HEK293T (cell line): Measurements from ENCODE around the gene SLC2A13.
A peak's percentile ranks its signal among the peaks of the same experiment; 100 is the strongest.

Experiments used
- CTCF ChIA-PET: fragments of 350-600 bp; formaldehyde crosslinking; extraction: SDS; loops from one replicate; lab custom pipeline; 2021; ENCODE audit warnings: antibody characterized with exemption, inconsistent platforms; lab: Yijun Ruan, JAX
- POLR2A ChIA-PET: fragments of 350-600 bp; formaldehyde crosslinking; extraction: SDS; loops from one replicate; lab custom pipeline; 2020; ENCODE audit warnings: antibody characterized with exemption, inconsistent platforms; lab: Yijun Ruan, JAX
- DNase-seq: peaks from one replicate; pipeline ENCODE4 v3.0.0; 2012; ENCODE audit warnings: mixed read lengths; ENCODE audit errors: extremely low spot score
- ARNT ChIP-seq: fragments of 450-650 bp; IDR thresholded peaks from 2 replicates; pipeline ENCODE4 v1.6.1; 2017; ENCODE audit warnings: mild to moderate bottlenecking
- BHLHE40 ChIP-seq: fragments of 450-650 bp; IDR thresholded peaks from 2 replicates; pipeline ENCODE4 v1.6.1; 2016; ENCODE audit warnings: mild to moderate bottlenecking, moderate library complexity, borderline replicate concordance
- CTBP1 ChIP-seq: fragments of 450-650 bp; IDR thresholded peaks from 2 replicates; pipeline ENCODE4 v1.6.1; 2016; ENCODE audit warnings: borderline replicate concordance
- ELF4 ChIP-seq: fragments of 450-650 bp; IDR thresholded peaks from 2 replicates; pipeline ENCODE4 v1.6.1; 2017; ENCODE audit warnings: antibody characterized with exemption
- FOXA1 ChIP-seq: fragments of 450-650 bp; IDR thresholded peaks from 2 replicates; pipeline ENCODE4 v1.6.1; 2016; ENCODE audit warnings: mild to moderate bottlenecking
- FOXK2 ChIP-seq: fragments of 450-650 bp; IDR thresholded peaks from 2 replicates; pipeline ENCODE4 v1.6.1; 2016; ENCODE audit warnings: mild to moderate bottlenecking
- FOXM1 ChIP-seq: fragments of 450-650 bp; IDR thresholded peaks from 2 replicates; pipeline ENCODE4 v1.6.1; 2017; ENCODE audit warnings: mild to moderate bottlenecking, borderline replicate concordance
- HDGF ChIP-seq: fragments of 450-650 bp; IDR thresholded peaks from 2 replicates; pipeline ENCODE4 v1.6.1; 2017; ENCODE audit warnings: antibody characterized with exemption, borderline replicate concordance
- L3MBTL2 ChIP-seq: fragments of 450-650 bp; conservative IDR thresholded peaks from 2 replicates; pipeline ENCODE4 v1.6.1; 2016; ENCODE audit warnings: mild to moderate bottlenecking
- LEF1 ChIP-seq: fragments of 450-650 bp; IDR thresholded peaks from 2 replicates; pipeline ENCODE4 v1.6.1; 2017; ENCODE audit warnings: mild to moderate bottlenecking, borderline replicate concordance
- NFRKB ChIP-seq: fragments of 450-650 bp; IDR thresholded peaks from 2 replicates; pipeline ENCODE4 v1.6.1; 2016; ENCODE audit warnings: mild to moderate bottlenecking, moderate library complexity
- PKNOX1 ChIP-seq: fragments of 450-650 bp; IDR thresholded peaks from 2 replicates; pipeline ENCODE4 v1.6.1; 2016
- SP1 ChIP-seq: fragments of 450-650 bp; IDR thresholded peaks from 2 replicates; pipeline ENCODE4 v1.6.1; 2017
- SUZ12 ChIP-seq: fragments of 450-650 bp; IDR thresholded peaks from 2 replicates; pipeline ENCODE4 v1.6.1; 2016; ENCODE audit warnings: mild to moderate bottlenecking
- TARDBP ChIP-seq: fragments of 450-650 bp; IDR thresholded peaks from 2 replicates; pipeline ENCODE4 v1.6.1; 2016
- ZNF384 ChIP-seq: fragments of 450-650 bp; IDR thresholded peaks from 2 replicates; pipeline ENCODE4 v1.6.1; 2016

The SLC2A13 gene

GRCh38 chr12:40105515-40106201 is at the start of gene SLC2A13:
TSS of gene SLC2A13 (minus strand) at chr12:40106081. CDS start at chr12:40105808, 273 bp downstream.
- DNase-seq: peak; percentile 87
- ChIA-PET CTCF (interaction anchor here (1.0 to 1.5 kb wide), 3 partner anchors 12 to 94 kb away, joined by 3 to 6 read pairs (median 4); no protein-coding TSS in a partner anchor), POLR2A (interaction anchor here (1.1 to 1.3 kb wide), 2 partner anchors 42 to 94 kb away, joined by 4 to 5 read pairs; no protein-coding TSS in a partner anchor)
- TF ChIP-seq SUZ12: no peak
- no peak for TF ChIP-seq FOXM1
- no peak for TF ChIP-seq ZNF384
- no peak for TF ChIP-seq L3MBTL2

- TF ChIP-seq SUZ12 (no peak), CTBP1 (no peak), ARNT (no peak), HDGF (no peak), L3MBTL2 (no peak), ELF4 (no peak), TARDBP (no peak), PKNOX1 (no peak), FOXM1 (no peak), FOXK2 (no peak), ZNF384 (no peak), NFRKB (no peak), LEF1 (no peak), FOXA1 (no peak), BHLHE40 (no peak), SP1 (no peak)
- POLR2A ChIA-PET: no interaction called here
These were observed 48.5 kb upstream of the SLC2A13 start for GRCh38 chr12:40154381-40154780.

GRCh38 chr12:40153432-40153831 is 47.6 kb upstream of the SLC2A13 start:
- CTCF ChIA-PET: no interaction called here
- no peak for DNase-seq
- POLR2A ChIA-PET: no interaction called here
- TF ChIP-seq SP1 (no peak), L3MBTL2 (no peak), ELF4 (no peak), FOXK2 (no peak)

More at GRCh38 chr12:40154381-40154780, 48.5 kb upstream of the SLC2A13 start:
- CTCF ChIA-PET: no interaction called here
- DNase-seq: no peak

GRCh38 chr12:40152783-40153383 is 47.0 kb upstream of the SLC2A13 start:
- CTCF ChIA-PET: no interaction called here
- TF ChIP-seq ARNT (no peak), ELF4 (no peak), ZNF384 (no peak), L3MBTL2 (no peak), SP1 (no peak), PKNOX1 (no peak), CTBP1 (no peak)
- peak; percentile 9 for DNase-seq
- POLR2A ChIA-PET: no interaction called here

GRCh38 chr12:40149673-40150260 is 43.9 kb upstream of the SLC2A13 start:
- ChIA-PET POLR2A (no interaction called here), CTCF (no interaction called here)
- TF ChIP-seq ARNT (no peak), L3MBTL2 (no peak), BHLHE40 (no peak), FOXM1 (no peak), CTBP1 (no peak)
- DNase-seq: no peak

GRCh38 chr12:40146800-40147797 is 41.2 kb upstream of the SLC2A13 start:
- DNase-seq: no peak
- ChIA-PET POLR2A (interaction anchor here (1.5 kb wide), 1 partner anchor 41 kb away, joined by 4 read pairs; the partner anchor contains the start of gene SLC2A13), CTCF (no interaction called here)
- no peak for TF ChIP-seq SP1
- no peak for TF ChIP-seq SUZ12
- TF ChIP-seq NFRKB: no peak
- TF ChIP-seq ELF4: no peak
- TF ChIP-seq CTBP1: no peak
- TF ChIP-seq FOXA1: no peak
- TF ChIP-seq ARNT: no peak
- TF ChIP-seq LEF1: no peak
- no peak for TF ChIP-seq FOXK2
- no peak for TF ChIP-seq FOXM1
- no peak for TF ChIP-seq PKNOX1
- no peak for TF ChIP-seq L3MBTL2
- TF ChIP-seq BHLHE40: no peak
